Duodenal mucosa (tissue), 2 donors: ENCODE measurements around the gene KCNQ1.

ENCODE experiments used
- H3K27ac ChIP-seq: one replicate; pipeline ENCODE4 v1.7.0; 2013; ENCODE audit warnings: low read depth, low read length
- H3K27me3 ChIP-seq, 2 donors: one replicate each; pipeline ENCODE4 v1.7.0; 2013; ENCODE audit warnings: low read length in 2 of 2, control low read depth in 1 of 2; ENCODE audit not compliant: insufficient read depth in 2 of 2, control insufficient read depth in 1 of 2
- H3K36me3 ChIP-seq, 2 donors: one replicate each; pipeline ENCODE4 v1.7.0; 2013; ENCODE audit warnings: low read length in 2 of 2, control low read depth in 1 of 2; ENCODE audit not compliant: insufficient read depth in 2 of 2, control insufficient read depth in 1 of 2
- H3K4me1 ChIP-seq, 2 donors: one replicate each; pipeline ENCODE4 v1.7.0; 2013; ENCODE audit warnings: low read length in 2 of 2, control low read depth in 1 of 2; ENCODE audit not compliant: insufficient read depth in 2 of 2, control insufficient read depth in 1 of 2
- H3K4me3 ChIP-seq, 2 donors: one replicate each; pipeline ENCODE4 v1.7.0; 2013; ENCODE audit warnings: low read length in 2 of 2, low read depth in 1 of 2
- H3K9ac ChIP-seq, 2 donors: one replicate each; pipeline ENCODE4 v1.7.0; 2013; ENCODE audit warnings: low read length in 2 of 2, low read depth in 1 of 2
- H3K9me3 ChIP-seq, 2 donors: one replicate each; pipeline ENCODE4 v1.7.0; 2013; ENCODE audit warnings: low read length in 2 of 2, control low read depth in 1 of 2; ENCODE audit not compliant: control insufficient read depth in 1 of 2

Gene KCNQ1

DNA sequence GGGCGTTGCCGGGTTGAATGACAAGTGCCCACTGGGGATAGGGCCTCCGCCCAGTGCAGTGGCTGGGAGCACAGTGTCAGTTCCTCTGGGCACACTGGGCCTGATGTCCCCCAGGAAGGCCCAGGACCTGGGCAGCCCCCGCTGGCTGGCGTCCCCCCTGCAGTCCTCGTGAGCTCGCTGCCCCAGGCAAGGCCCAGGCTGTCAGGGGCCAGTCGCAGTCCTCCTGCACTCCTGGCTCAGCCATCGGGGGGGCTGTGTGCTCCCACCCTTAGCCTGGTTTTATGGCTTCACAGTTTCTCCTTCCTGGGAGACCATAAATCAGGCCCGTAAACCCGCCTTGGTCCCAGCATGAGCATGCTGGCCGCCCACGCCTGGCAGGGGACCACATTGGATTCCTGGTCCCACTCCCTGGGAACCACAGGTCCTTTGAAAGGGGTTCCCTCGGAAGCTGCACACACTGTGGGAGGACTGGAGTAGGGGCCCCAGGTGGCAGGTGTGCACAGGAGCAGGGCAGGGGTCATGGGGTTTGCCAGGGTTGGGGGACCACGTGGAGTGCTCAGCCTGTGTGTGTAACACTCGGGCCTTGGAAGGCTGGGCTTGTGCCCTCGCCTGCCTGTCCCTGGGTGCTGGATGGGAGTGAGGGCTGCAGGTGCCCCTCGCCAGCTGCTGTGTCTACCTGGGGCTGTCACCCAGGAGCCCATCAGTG lies 141.4 kb downstream of the KCNQ1 start:
- no peak overlapping the region for H3K9ac ChIP-seq
- no peaks in the 10 kb centered on the region for H3K9me3 ChIP-seq
- peaks cover 4 to 59% of the 10 kb centered on the region in 2 donors for H3K36me3 ChIP-seq
- no peak overlapping the region for H3K27ac ChIP-seq
- H3K27me3 ChIP-seq: no peaks in the 10 kb centered on the region
- no peaks in the 10 kb centered on the region for H3K4me1 ChIP-seq
- H3K4me3 ChIP-seq: no peak overlapping the region

DNA sequence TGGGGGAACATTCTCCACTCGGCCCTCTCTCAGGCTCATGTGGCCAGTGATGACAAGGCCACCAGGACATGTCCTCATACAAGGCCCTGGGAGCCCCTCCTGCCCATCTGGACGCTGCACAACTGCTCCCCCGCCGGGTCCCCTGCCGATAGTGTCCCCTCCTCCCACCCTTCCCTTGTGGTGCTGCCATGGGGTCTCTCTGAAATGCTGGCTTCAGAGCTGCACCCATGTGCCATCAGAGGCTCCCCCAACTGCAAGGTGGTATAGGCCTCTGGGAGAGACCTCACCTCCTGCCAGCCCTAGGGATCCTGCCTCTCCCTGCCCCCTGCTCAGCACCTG lies 142.0 kb downstream of the KCNQ1 start:
- H3K36me3 ChIP-seq: peaks cover 4 to 59% of the 10 kb centered on the region in 2 donors
- H3K9me3 ChIP-seq: no peaks in the 10 kb centered on the region
- no peaks in the 10 kb centered on the region for H3K4me1 ChIP-seq
- H3K9ac ChIP-seq: no peak overlapping the region
- no peaks in the 10 kb centered on the region for H3K27me3 ChIP-seq
- H3K4me3 ChIP-seq: no peak overlapping the region
- H3K27ac ChIP-seq: no peak overlapping the region

DNA sequence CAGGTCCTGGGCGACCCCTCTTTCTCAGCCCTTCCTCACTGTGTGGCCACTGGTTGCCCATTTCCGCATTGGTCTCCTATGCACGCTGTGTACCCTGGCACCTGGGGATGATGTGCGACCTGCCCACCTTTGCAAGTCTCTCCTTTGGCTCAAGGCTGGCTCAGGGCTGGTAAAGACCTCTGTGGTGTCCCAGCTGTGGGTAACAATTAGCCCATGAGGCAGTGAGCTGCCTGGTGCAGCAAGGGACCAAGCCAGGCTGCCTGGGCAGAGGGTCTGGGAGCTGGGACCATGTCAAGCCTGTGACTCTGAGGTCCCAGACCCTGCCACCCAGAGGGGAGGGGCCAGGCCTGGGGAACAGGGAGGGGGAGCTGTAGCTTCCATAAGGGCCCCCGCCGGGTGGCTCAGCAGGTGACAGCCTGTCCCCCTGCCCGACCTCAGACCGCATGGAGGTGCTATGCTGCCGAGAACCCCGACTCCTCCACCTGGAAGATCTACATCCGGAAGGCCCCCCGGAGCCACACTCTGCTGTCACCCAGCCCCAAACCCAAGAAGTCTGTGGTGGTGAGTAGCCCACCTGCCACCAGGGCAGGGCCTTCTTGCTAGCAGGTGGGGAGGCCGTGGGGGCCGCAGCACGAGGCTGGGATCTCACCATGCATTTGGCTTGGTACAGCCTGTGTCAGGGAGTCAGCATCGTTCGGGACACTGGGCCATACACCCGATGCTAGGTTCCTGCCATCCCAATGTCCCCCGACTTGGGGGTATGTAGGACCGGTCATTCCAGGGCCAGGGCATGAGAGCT lies 142.5 kb downstream of the KCNQ1 start:
- no peaks in the 10 kb centered on the region for H3K4me1 ChIP-seq
- no peak overlapping the region for H3K4me3 ChIP-seq
- H3K27ac ChIP-seq: no peak overlapping the region

DNA sequence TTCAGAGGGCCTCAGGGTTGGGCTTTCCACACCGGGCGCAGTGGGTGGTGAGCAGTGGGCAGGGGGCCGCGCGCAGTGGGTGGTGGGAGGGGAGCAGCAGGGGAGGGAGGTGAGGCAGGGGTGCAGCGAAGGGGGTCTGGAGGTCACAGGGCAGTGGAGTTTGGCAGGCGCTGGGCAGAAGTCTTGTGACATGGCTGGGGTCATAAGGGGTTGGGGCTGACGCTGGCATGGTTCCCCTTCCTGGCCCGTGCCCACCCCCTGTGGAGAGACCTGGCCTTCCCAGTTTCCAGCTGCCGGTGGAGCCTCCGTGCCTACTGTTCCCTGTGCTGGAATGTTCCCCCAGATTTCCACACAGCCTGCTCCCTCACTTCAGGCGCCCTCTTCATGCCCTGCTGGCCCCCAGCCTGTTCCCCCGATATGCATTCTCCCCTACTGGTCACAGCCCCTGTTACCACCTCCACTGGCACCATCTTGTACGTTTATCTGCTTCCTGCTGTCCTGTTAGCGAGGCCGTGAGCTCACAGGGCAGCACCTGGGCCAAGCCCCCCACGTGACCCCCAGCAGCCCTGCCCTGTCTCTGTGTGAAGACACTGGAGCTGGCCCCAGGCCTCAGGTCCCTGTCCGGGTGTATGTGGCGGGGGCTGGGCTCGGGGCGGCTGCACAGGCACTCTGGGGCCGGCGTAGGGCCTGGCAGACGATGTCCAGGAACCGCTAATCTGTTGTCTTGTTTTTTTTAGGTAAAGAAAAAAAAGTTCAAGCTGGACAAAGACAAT lies 143.4 kb downstream of the KCNQ1 start:
- Histone ChIP-seq H3K9ac (no peak overlapping the region), H3K27me3 (no peaks in the 10 kb centered on the region), H3K4me3 (no peak overlapping the region), H3K9me3 (no peaks in the 10 kb centered on the region), H3K27ac (no peak overlapping the region), H3K4me1 (no peaks in the 10 kb centered on the region), H3K36me3 (peaks cover 8 to 63% of the 10 kb centered on the region in 2 donors)

More for the DNA sequence above, 142.5 kb downstream of the KCNQ1 start:
- Histone ChIP-seq H3K9ac (no peak overlapping the region), H3K9me3 (no peaks in the 10 kb centered on the region), H3K27me3 (no peaks in the 10 kb centered on the region), H3K36me3 (peaks cover 8 to 61% of the 10 kb centered on the region in 2 donors)

DNA sequence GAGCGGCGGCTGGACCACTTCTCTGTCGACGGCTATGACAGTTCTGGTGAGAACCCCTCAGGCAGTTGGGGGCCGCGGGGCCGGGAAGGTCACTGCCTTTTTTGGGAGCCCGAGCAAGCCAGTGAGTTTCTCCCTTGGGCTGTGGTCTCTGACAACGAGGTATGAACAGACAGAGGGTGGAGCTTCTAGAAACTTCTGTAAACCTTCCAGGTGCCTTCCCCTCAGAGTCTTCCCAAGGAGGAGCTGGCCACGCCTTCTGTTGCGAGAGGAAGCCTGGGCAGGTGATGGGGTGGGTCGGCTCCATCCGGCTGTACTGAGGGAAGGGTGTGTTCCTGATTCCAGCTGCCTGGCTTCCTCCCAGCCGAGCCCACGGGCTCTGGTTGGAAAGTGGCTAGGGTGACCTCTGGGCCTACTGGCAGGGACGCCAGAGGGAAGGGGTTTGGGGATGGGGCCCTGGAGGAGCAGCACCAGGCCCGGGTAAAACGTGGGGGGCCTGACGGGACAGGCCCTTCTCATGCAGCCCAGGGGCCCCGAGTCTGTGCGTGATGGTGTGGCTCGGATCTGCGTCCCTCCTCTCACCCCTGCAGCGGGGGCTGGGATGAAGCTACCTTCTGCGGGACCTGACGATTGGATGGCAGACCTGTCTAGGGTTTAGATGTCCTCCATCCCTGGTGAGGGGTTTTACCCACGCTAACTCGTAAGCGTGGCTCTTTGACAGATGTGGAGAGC lies 144.2 kb downstream of the KCNQ1 start:
- Histone ChIP-seq H3K27me3 (no peaks in the 10 kb centered on the region), H3K9ac (no peak overlapping the region), H3K4me3 (no peak overlapping the region), H3K9me3 (no peaks in the 10 kb centered on the region), H3K36me3 (peaks cover 8 to 66% of the 10 kb centered on the region in 2 donors), H3K4me1 (no peaks in the 10 kb centered on the region), H3K27ac (no peak overlapping the region)

DNA sequence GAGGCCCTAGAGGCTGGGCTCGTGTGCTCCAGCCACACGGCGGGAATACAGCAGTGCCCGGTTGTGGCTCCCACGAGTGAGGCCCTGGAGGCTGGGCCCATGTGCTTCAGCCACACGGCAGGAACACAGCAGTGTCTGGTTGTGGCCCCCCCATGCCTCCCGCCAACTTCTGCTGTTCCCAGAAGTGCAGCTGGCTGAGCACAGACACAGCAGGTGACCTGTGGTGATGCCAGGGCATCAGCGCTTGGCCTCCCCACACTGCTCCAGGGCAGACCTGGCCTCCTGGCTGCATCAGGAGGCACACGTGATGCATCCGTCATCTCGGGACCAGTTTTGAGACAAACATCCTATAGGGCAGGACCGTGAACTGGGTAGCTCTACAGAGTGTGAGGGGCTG lies 144.7 kb downstream of the KCNQ1 start:
- no peak overlapping the region for H3K9ac ChIP-seq

DNA sequence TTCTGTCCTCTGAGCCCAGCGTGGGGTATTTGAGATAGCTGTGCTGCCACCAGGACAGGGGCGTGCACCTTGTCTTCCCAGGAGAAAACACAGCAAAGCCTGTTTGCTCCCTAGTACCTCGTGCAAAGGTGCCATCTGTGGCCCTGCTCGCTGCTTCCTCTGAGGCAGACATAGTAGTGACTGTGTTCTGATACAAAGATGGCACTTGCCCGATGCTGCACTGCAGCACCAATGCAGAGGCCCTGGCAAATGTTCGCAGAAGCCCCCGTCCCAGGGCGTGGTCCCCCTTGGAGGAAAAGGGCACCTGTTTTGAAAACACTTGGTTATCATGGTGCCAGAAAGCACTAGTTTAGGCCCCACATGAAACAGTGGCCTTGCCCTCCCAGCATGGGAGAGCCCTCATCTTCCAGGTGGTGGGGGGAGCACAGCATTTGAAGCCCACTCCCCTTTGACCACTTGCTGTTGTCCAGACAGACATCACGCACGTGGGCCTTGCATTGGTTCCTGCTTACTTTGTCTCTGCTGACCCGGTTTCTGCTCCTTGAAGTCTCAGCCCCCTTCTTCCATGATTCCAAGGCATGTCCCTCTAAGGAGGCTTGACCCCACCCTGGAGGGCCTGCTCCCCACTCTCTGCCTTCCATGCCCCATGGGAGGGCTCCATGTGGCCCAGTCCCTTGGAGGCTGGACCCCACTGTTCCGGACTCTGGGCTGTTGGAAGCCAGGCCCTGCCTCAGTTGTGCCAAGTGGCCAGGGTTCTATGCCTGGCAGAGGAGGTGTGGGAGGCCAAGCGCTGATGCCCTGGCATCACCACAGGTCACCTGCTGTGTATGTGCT lies 145.5 kb downstream of the KCNQ1 start:
- Histone ChIP-seq H3K4me3 (no peak overlapping the region), H3K36me3 (peaks cover 8 to 53% of the 10 kb centered on the region in 2 donors), H3K27ac (no peak overlapping the region), H3K9ac (no peak overlapping the region), H3K4me1 (no peaks in the 10 kb centered on the region), H3K9me3 (no peaks in the 10 kb centered on the region), H3K27me3 (no peaks in the 10 kb centered on the region)

More for the DNA sequence above, 144.7 kb downstream of the KCNQ1 start:
- Histone ChIP-seq H3K36me3 (peaks cover 8 to 61% of the 10 kb centered on the region in 2 donors), H3K9me3 (no peaks in the 10 kb centered on the region), H3K4me1 (no peaks in the 10 kb centered on the region), H3K27ac (no peak overlapping the region), H3K27me3 (no peaks in the 10 kb centered on the region), H3K4me3 (no peak overlapping the region)

DNA sequence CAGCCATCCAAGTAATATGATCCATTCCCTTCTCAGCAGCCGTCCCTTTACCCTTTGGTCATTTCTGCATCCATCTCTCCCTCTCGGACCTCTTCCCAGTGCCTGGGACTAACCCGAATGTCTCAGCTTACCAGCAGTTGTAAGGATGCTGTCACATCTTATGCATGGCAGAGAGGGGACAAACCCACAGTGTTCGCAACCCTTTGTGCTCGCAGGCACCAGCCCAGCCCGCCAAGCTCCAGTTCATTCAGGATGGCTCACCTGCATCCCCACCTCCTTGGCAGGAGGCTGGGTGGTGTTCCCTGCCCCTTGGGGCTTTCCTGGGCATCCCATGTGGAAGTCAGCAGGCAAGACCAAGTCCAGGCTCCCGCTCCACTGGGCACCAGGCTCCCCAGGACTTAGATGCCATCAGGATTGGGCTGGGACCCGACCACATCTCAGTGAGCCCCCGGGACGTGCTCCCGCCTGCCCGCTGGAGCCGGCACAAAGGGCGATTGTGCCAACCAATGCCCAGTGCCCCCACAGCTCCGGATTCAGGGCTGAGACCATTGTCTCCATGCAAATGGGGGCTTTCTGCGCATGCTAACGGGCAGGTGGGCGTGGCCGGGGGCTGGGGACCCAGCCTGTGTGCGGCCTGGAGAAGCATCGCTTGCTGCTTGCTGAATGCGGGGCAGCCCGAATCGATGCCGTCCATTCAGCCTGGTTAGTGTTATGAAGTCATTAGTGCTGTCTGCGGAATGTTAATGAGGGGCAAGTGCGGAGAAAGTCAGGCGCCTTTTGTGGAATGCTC lies 146.4 kb downstream of the KCNQ1 start:
- no peaks in the 10 kb centered on the region for H3K4me1 ChIP-seq
- H3K9me3 ChIP-seq: no peaks in the 10 kb centered on the region
- peaks cover 8 to 47% of the 10 kb centered on the region in 2 donors for H3K36me3 ChIP-seq
- no peak overlapping the region for H3K9ac ChIP-seq
- no peaks in the 10 kb centered on the region for H3K27me3 ChIP-seq
- no peak overlapping the region for H3K4me3 ChIP-seq
- H3K27ac ChIP-seq: no peak overlapping the region

DNA sequence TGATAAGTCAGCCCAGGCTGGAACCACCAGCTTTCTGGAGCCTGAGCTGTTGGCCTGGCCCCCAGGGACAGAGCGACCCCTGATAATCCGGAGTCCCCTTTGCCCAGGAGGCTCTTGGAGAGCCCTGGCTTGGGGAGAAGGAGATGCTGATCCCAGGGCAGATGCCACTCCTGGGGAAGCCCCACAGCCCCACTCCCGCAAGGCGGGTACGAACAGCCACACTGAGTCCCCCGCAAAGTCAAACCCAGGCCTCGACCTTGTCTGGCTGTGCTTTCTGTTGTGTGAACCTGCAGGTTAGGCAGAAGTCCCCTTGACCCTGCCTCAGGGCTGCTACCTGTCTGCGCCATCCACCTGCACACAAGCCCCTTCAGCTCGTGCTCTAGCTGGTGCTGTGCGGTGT lies 147.0 kb downstream of the KCNQ1 start:
- peaks cover 8 to 47% of the 10 kb centered on the region in 2 donors for H3K36me3 ChIP-seq
- H3K4me1 ChIP-seq: no peaks in the 10 kb centered on the region
- no peak overlapping the region for H3K27ac ChIP-seq
- H3K27me3 ChIP-seq: no peaks in the 10 kb centered on the region
- no peaks in the 10 kb centered on the region for H3K9me3 ChIP-seq
- H3K4me3 ChIP-seq: no peak overlapping the region
- no peak overlapping the region for H3K9ac ChIP-seq
